Measurements from ENCODE around the gene ARFRP1.

GRCh38 chr20:63742381-63743024 is 34.7 kb upstream of the ARFRP1 start:
- no peak for TF ChIP-seq POLR2A (IDR thresholded peaks at IDR 0.05; ENCODE audit: low read depth, low read length)
- no peak for TF ChIP-seq CTCF (conservative IDR thresholded peaks at IDR 0.05; ENCODE audit: low read depth, low read length)
- no peak for TF ChIP-seq NFE2L2 (IDR thresholded peaks at IDR 0.05; ENCODE audit: low read depth, low read length)
- no peak for TF ChIP-seq RCOR1 (IDR thresholded peaks at IDR 0.05; ENCODE audit: insufficient replicate concordance, low read length)
- TF ChIP-seq, protein P1, sequence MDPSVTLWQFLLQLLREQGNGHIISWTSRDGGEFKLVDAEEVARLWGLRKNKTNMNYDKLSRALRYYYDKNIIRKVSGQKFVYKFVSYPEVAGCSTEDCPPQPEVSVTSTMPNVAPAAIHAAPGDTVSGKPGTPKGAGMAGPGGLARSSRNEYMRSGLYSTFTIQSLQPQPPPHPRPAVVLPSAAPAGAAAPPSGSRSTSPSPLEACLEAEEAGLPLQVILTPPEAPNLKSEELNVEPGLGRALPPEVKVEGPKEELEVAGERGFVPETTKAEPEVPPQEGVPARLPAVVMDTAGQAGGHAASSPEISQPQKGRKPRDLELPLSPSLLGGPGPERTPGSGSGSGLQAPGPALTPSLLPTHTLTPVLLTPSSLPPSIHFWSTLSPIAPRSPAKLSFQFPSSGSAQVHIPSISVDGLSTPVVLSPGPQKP (IDR thresholded peaks at IDR 0.05; ENCODE audit: borderline replicate concordance, low read depth, low read length) = no peak
- no peak for TF ChIP-seq BHLHE40 (IDR thresholded peaks at IDR 0.05; ENCODE audit: low read depth, low read length)
